Caco-2 (cell line): ENCODE data around the gene G6PC3. TPM values are rescaled to one million over a fixed set of nuclear protein-coding genes. Genes with fewer than 3 reads are reported as not detected.
"Not testable (repeated sequence)": the region's sequence is repeated elsewhere in the genome, so short reads cannot be mapped to it uniquely, and the experiment has no call there.

ENCODE experiments used
- BruUV-seq: library from RNA; stranded (reverse); fragments of 400-500 nt; replicated peaks from 2 replicates; lab custom pipeline; 2021; lab: Mats Ljungman, UMichigan
- CTCF ChIA-PET: fragments of 300-600 bp; sonication (Branson Sonifier 250); formaldehyde crosslinking; loops from one replicate; lab custom pipeline; 2022; ENCODE audit warnings: antibody characterized with exemption; lab: Charles Lee
- POLR2A ChIA-PET: fragments of 300-600 bp; sonication (Branson Sonifier 250); formaldehyde crosslinking; loops from one replicate; lab custom pipeline; 2022; ENCODE audit warnings: antibody characterized with exemption; lab: Charles Lee
- DNase-seq, 2 experiments: peaks; one replicate each; pipeline versions ENCODE4 v3.0.0 to v3.0.0-alpha.2; 2020 to 2022
- H3K27me3 ChIP-seq: replicated peaks from 2 replicates; pipeline ENCODE4 v1.6.0; 2011; ENCODE audit warnings: low read length; ENCODE audit not compliant: control insufficient read depth, insufficient read depth
- H3K36me3 ChIP-seq: 2 replicates; pipeline ENCODE4 v1.5.1; 2011; ENCODE audit warnings: low read length; ENCODE audit not compliant: control insufficient read depth, insufficient read depth
- H3K4me1 ChIP-seq: fragments of 250-450 bp; sonication (Bioruptor Pico); 2 replicates; pipeline ENCODE4 v1.5.1; 2020; ENCODE audit warnings: mild to moderate bottlenecking
- H3K4me3 ChIP-seq: 2 replicates; pipeline ENCODE4 v1.5.1; 2011; ENCODE audit warnings: low read depth, mild to moderate bottlenecking, control low read depth, low read length
- H3K9me3 ChIP-seq: fragments of 250-450 bp; sonication (Bioruptor Pico); 2 replicates; pipeline ENCODE4 v1.5.1; 2020; ENCODE audit warnings: mild to moderate bottlenecking, moderate library complexity
- H3K27ac Mint-ChIP-seq: one replicate; pipeline ENCODE4 v1.8.0; 2022; ENCODE audit warnings: mixed read lengths; ENCODE audit not compliant: unreplicated experiment
- H3K27me3 Mint-ChIP-seq: one replicate; pipeline ENCODE4 v1.8.0; 2022; ENCODE audit warnings: mixed read lengths; ENCODE audit not compliant: insufficient read depth, unreplicated experiment
- H3K36me3 Mint-ChIP-seq: one replicate; pipeline ENCODE4 v1.8.0; 2022; ENCODE audit warnings: mild to moderate bottlenecking, mixed read lengths; ENCODE audit not compliant: insufficient read depth, unreplicated experiment
- H3K4me1 Mint-ChIP-seq: one replicate; pipeline ENCODE4 v1.8.0; 2022; ENCODE audit warnings: low read depth, mixed read lengths; ENCODE audit not compliant: unreplicated experiment
- H3K4me3 Mint-ChIP-seq: one replicate; pipeline ENCODE4 v1.8.0; 2022; ENCODE audit warnings: mild to moderate bottlenecking, moderate library complexity, mixed read lengths; ENCODE audit not compliant: unreplicated experiment
- H3K9me3 Mint-ChIP-seq: one replicate; pipeline ENCODE4 v1.8.0; 2022; ENCODE audit warnings: mixed read lengths; ENCODE audit not compliant: unreplicated experiment
- CTCF ChIP-seq, 2 experiments: fragments of 200-600 bp in 1 of 2; IDR thresholded peaks; 1 replicate in 1 of 2; 2 replicates in 1 of 2; pipeline versions ENCODE4 v1.5.1 to v1.8.0; 2011 to 2022; ENCODE audit warnings: antibody characterized with exemption in 1 of 2, control low read depth in 1 of 2, inconsistent platforms in 1 of 2, low read depth in 1 of 2, low read length in 1 of 2, mild to moderate bottlenecking in 1 of 2, moderate library complexity in 1 of 2; ENCODE audit not compliant: insufficient read depth in 1 of 2, severe bottlenecking in 1 of 2, unreplicated experiment in 1 of 2
- intact Hi-C: fragments of 100-400 bp; cut with micrococcal nuclease; formaldehyde crosslinking; loops from one replicate; pipeline ENCODE4 v1.10.0; 2022; ENCODE audit not compliant: unreplicated experiment
- total RNA-seq: library from RNA; stranded (reverse); gene quantifications from 2 replicates; pipeline ENCODE4 v1.2.3, GENCODE V29; 2022

G6PC3 gene
- total RNA-seq, 1 experiment from 2014 or later, result 60.1 TPM

GRCh38 chr17:44043272-44043696 is 27.3 kb upstream of the G6PC3 start:
- Mint-ChIP-seq H3K27ac (no peak overlapping the region), H3K9me3 (no peaks in the 10 kb centered on the region), H3K4me1 (peaks cover 6% of the 10 kb centered on the region), H3K4me3 (no peak overlapping the region), H3K27me3 (no peaks in the 10 kb centered on the region), H3K36me3 (peaks cover 58% of the 10 kb centered on the region)
- intact Hi-C loops, result no loop called here
- Histone ChIP-seq H3K4me3 (no peak overlapping the region), H3K36me3 (peaks cover 3% of the 10 kb centered on the region; the same call in 1 of the 2 replicates), H3K27me3 (no peaks in the 10 kb centered on the region), H3K4me1 (no peaks in the 10 kb centered on the region), H3K9me3 (no peaks in the 10 kb centered on the region)
- ChIA-PET POLR2A (no interaction called here), CTCF (interaction anchor here (0.7 to 1.7 kb wide), 2 partner anchors 44 to 99 kb away, joined by 3 to 5 read pairs; no protein-coding TSS in a partner anchor)
- DNase-seq, result no peak
- no peak for TF ChIP-seq CTCF (IDR thresholded peaks at IDR 0.05; ENCODE audit: insufficient read depth in 1 of 2, low read depth in 1 of 2, low read length in 1 of 2, severe bottlenecking in 1 of 2, unreplicated experiment in 1 of 2)
- no TSS peak for BruUV-seq

GRCh38 chr17:44044071-44044470 is 26.5 kb upstream of the G6PC3 start:
- peaks cover 6% of the 10 kb centered on the region for H3K4me1 Mint-ChIP-seq
- Histone ChIP-seq H3K4me1 (no peaks in the 10 kb centered on the region), H3K27me3 (no peaks in the 10 kb centered on the region), H3K36me3 (peaks cover 4% of the 10 kb centered on the region; the same call in 1 of the 2 replicates), H3K4me3 (no peak overlapping the region), H3K9me3 (no peaks in the 10 kb centered on the region)
- H3K36me3 Mint-ChIP-seq, result peaks cover 58% of the 10 kb centered on the region
- no peaks in the 10 kb centered on the region for H3K9me3 Mint-ChIP-seq
- no peak overlapping the region for H3K27ac Mint-ChIP-seq
- TF ChIP-seq CTCF (IDR thresholded peaks at IDR 0.05; ENCODE audit: insufficient read depth in 1 of 2, low read depth in 1 of 2, low read length in 1 of 2, severe bottlenecking in 1 of 2, unreplicated experiment in 1 of 2), result no peak
- no peaks in the 10 kb centered on the region for H3K27me3 Mint-ChIP-seq
- no TSS peak for BruUV-seq
- no peak for DNase-seq
- CTCF ChIA-PET, result no interaction called here
- H3K4me3 Mint-ChIP-seq, result no peak overlapping the region
- POLR2A ChIA-PET, result interaction anchor here (0.6 to 1.1 kb wide), 2 partner anchors 22 to 28 kb away, joined by 3 read pairs; no protein-coding TSS in a partner anchor
- intact Hi-C loops, result no loop called here

- POLR2A ChIA-PET, result no interaction called here
These were observed 25.0 kb upstream of the G6PC3 start for GRCh38 chr17:44045486-44045885.

GRCh38 chr17:44046893-44047292 is 23.6 kb upstream of the G6PC3 start:
- H3K36me3 Mint-ChIP-seq, result peaks cover 62% of the 10 kb centered on the region
- H3K4me3 ChIP-seq, intact Hi-C loops, H3K27ac Mint-ChIP-seq, H3K9me3 Mint-ChIP-seq, H3K27me3 ChIP-seq, H3K9me3 ChIP-seq, H3K4me1 ChIP-seq, BruUV-seq, H3K27me3 Mint-ChIP-seq, POLR2A ChIA-PET, H3K4me1 Mint-ChIP-seq, H3K36me3 ChIP-seq, DNase-seq, H3K4me3 Mint-ChIP-seq: not testable (repeated sequence)
- CTCF ChIA-PET, result interaction anchor here (0.7 kb wide), 1 partner anchor 175 kb away, joined by 13 read pairs; no protein-coding TSS in a partner anchor

More at GRCh38 chr17:44045486-44045885, 25.0 kb upstream of the G6PC3 start:
- Mint-ChIP-seq H3K27ac (no peak overlapping the region), H3K4me1 (peaks cover 6% of the 10 kb centered on the region), H3K36me3 (peaks cover 60% of the 10 kb centered on the region), H3K9me3 (no peaks in the 10 kb centered on the region), H3K4me3 (no peak overlapping the region), H3K27me3 (no peaks in the 10 kb centered on the region)
- no peak for DNase-seq
- CTCF ChIA-PET, result no interaction called here
- H3K27me3 ChIP-seq, result no peaks in the 10 kb centered on the region
- BruUV-seq, result no TSS peak
- no peaks in the 10 kb centered on the region for H3K9me3 ChIP-seq
- no peak overlapping the region for H3K4me3 ChIP-seq
- H3K36me3 ChIP-seq, result peaks cover 2% of the 10 kb centered on the region
- intact Hi-C loops, result no loop called here
- TF ChIP-seq CTCF (IDR thresholded peaks at IDR 0.05; ENCODE audit: insufficient read depth in 1 of 2, low read depth in 1 of 2, low read length in 1 of 2, severe bottlenecking in 1 of 2, unreplicated experiment in 1 of 2), result no peak
- no peaks in the 10 kb centered on the region for H3K4me1 ChIP-seq
